GM19438 (cell line): Measurements from ENCODE around the gene SYNGR3.
A peak's percentile ranks its signal among the peaks of the same experiment; 100 is the strongest.
"Not testable (repeated sequence)": the region's sequence is repeated elsewhere in the genome, so short reads cannot be mapped to it uniquely, and the experiment has no call there.

ENCODE experiments used
- ATAC-seq: cut with Tn5 transposase; IDR thresholded peaks from one replicate; pipeline ENCODE4 v1.9.1; 2021; ENCODE audit warnings: low read depth; ENCODE audit not compliant: unreplicated experiment

The SYNGR3 gene

DNA sequence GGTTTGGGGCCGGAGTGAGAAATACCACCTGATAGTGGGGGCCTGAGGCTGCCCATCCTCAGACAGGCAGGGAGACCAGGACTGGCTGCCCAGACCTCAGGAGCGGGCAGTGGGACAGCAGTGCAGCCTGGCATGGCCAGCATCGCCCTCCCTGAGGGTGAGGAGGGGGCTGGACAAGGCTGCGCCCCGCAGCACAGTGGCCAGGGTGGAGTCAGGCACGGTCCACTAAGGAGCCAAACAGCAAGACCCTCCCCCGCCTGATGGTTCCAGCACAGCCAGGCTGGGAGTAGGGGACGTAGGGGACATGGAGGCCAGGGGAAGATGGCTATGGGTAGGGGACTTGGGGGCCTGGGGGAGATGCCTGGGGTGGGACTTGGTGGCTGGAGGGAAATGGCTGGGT is 16.5 kb downstream of the SYNGR3 start:
- no peak for ATAC-seq

DNA sequence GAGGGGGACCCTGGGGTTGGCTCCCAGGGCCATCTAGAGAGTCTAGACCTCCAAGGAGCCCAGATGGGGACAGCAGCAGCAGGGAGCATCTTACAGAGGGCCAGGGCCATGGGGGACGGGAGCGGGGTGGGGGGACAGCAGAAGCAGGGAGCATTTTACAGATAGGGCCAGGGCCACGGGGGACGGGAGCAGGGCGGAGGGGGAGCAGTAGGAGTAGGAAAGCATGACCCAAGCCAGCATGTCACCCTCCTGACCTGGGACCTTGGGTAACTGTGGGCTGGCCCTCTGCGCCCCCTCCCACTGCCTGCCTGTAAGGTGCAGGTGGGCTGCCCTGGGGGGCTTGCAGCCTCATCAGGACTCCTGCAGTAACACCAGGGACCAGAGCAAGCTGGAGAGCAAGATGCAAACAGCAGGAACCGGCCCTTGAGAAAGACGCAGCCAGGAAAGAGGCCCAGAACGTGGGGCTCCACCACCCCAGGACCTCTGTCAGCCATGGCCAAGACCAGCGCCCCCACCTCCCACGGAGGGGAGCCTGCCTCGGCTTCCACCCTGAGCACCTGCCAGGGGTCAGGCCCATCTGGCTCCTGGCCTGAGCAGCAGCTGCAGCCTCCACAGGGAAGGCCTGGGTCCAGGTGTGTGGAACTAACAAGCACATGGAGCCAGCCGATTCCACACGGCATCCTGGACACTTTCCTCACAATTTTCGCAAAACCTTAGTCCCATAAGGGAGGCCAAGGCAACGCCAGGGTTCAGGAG is 17.5 kb downstream of the SYNGR3 start:
- no peak for ATAC-seq

DNA sequence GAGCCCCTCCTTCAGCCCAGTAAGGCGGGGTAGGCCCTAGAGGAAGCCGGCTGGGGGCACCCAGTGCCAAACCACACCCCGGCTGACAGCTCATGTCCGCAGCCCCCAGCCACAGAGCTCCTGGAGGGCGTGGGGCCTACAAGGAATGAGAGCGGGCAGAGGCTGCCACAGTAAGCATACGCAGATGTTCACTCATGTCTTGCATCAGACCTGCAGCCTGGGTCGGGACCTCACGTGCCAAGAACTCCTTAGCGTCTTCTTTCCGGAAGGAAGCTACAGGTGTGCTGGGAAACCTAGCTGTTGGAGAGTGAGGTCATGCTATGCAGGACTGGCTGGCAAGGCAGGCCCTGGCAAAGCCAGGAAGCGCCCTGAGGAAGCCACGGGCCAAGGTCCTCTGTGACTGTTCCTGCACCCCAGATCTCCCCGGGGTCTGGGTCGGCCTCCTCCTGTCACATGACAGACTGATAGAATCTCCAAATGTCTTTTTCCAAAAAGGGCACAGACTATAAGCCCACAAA is 18.3 kb downstream of the SYNGR3 start:
- no peak for ATAC-seq

DNA sequence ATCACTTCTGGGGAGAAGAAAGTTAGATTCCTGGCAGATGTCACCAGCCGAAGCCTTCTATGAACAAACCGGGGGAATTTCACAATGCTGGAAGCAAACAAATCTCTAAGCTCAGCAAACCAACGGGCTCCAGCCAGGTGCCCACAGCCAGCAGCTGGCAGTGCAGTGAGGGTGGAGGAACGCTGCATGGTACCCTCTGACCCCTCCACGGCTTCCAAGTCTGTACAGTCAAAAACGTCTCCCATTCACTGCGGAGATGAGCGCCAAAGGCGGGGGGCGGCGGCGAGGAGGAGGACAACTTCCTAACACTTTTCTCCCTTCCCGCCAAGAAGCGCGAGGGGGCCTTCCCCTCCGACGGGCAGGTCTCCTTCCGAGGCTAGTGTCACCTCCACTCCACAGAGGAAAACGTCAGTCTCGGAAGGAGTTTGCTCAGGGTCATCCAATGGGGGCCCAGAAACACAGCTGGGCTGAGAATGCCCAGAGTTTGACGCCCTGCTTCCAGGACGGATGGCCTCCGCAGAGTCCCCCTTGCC is 18.9 kb downstream of the SYNGR3 start:
- ATAC-seq: no peak

DNA sequence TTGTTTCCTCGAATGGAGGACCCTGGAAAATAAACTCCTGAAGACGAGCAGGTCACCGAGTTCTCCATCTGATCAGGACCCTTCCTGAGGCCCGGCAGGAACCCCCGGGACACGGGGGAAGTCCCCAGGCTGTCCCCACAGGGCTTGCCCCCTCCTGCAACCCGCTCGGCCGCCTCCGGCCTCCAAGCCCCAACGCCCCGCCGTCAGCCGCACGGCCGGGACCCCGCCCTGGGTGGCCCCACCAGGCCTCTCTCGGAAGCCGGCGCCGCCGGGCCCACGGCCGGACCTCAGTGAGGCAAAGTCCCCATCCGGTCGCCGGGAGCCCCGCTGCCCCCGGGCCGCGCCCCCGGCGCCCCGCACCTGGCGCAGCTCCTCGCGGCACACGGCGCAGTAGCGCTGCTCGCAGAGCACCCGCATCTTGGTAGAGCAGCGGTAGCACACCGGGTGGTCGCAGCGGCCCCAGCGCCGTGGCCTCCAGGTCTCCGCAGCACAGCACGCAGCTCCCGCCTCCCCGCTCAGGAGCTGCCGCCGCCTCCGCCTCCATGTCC is 19.5 kb downstream of the SYNGR3 start:
- peak; percentile 26 for ATAC-seq

DNA sequence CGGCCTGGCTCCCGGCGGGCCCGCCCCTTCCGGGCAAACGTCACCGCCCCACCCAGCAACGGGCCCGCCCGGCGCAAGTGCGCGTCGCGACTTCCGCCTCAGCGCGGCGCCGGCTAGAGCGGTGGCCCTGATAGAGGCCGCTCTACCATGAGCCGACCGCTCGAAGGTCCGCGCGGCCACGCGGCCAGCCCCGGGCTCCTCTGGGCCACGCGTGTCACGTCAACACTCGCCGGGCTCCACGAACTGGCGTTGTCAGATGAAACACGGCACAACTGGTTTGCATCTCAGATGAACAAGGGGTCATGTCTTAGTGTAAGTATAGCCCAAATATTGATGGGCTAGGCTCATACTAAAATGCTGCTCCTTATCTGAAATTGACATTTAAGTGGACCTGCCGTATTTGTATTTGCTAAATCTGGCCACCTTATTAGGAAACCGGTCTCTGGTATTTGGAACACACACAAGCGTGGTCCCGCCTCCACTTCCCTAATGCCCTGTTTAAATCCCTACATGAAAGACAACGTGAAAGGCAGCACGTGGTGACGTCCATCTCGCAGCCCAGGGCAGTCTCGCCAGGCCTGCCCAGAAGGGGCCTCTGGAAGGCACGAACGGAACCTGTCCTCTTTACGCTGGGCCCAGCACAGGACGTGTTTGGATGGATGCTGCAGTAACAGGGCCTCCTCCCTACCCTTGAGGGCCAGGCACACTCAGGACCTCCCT is 20.2 kb downstream of the SYNGR3 start, which contains the start of gene ZNF598:
ZNF598 (minus strand) TSS at position 31 of the 720 bp plus-strand sequence.
- peak; percentile 66 for ATAC-seq

DNA sequence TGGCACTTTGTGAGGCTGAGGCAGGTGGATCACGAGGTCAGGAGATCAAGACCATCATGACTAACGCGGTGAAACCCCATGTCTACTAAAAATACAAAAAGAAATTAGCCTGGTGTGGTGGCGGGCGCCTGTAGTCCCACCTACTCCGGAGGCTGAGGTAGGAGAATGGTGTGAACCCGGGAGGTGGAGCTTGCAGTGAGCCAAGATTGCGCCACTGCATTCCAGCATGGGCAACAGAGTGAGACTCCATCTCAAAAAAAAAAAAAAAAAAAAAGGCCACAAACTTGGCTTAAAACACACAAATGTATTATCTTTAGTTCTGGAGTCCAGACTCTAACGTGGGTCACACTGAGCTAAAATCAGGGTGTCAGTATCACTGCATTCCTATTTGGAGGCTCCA is 22.0 kb downstream of the SYNGR3 start:
- ATAC-seq: not testable (repeated sequence)

DNA sequence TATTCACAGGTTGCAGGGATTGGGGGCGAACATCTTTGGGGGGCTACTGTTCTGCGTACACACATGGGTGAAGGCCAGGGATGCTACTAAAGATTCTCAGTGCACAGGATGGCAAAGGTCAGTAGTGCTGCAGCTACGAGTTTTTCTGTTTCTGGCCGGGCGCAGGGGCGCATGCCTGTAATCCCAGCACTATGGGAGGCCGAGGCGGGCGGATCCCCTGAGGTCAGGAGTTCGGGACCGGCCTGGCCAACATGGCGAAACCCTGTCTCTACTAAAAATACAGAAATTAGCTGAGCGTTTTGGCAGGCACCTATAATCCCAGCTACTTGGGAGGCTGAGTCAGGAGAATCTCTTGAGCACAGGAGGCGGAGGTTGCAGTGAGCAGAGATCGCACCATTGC is 23.8 kb downstream of the SYNGR3 start:
- no peak for ATAC-seq

DNA sequence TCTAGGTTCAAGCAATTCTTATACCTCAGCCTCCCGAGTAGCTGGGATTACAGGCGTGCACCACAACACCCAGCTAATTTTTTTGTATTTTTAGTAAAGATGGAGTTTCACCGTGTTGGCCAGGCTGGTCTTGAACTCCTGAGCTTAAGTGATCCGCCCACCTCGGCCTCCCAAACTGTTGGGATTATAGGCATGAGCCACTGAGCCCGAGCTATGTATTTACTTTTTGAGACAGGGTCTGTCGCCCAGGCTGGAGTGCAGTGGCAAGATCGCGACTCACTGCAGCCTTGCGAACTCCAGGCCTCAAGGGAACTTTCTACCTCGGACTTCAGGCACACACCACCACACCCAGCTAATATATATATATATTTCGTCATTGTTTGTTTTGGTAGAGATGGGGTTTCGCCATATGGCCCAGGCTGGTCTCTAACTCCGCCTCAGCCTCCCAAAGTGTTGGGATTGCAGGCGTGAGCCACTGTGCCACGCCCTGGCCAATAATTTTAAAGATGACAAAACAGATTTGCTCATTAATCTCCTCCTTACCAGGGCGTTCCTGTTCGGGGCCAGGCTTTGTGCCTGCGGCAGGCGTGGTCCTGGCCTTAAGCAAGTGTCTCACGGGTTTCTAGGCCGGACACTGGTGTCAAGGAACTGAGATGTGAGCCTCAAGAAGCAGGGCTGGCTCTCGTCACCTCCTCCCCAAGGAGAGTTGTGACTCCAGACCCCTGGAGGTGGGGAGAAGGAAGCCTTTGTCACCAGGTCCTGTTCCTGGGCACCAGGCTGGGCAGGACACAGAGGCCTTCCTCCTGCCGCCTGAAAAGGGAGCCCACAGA is 25.6 kb downstream of the SYNGR3 start:
- no peak for ATAC-seq

DNA sequence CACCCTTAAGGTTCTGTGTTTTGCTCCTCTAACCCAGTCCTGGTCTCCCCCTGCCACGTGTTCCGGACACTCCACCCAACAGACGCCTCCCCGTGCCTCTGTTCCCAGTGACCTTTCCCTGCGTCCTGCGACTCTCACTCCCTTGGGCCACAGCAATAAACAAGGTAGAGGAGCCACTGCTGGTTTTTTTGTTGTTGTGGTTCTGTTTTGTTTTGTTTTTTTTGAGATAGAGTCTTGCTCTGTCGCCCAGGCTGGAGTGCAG is 26.1 kb downstream of the SYNGR3 start:
- ATAC-seq: no peak

DNA sequence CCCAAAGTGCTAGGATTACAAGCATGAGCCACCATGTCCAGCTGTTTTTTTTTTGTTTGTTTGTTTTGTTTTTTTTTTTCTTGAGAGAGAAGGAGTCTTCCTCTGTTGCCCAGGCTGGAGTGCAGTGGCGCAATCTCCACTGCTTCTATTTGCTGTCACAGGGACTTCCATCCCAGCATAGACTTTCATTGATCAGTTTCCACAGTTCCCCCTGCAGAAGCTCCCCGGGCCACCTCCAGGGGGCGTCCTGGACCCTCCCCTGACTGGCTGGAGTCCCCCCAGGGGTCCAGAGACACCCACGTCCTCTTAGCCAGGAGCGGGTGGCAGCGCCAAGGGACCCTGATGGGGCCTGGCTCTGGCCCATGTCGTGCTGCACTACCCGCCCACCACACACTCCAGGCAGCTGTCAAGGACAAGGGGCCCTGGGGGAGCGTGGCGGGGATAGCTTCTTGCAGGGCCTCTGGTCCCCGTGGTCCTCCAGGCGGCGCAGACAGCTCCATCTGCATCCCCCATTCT is 26.7 kb downstream of the SYNGR3 start:
- ATAC-seq: no peak

DNA sequence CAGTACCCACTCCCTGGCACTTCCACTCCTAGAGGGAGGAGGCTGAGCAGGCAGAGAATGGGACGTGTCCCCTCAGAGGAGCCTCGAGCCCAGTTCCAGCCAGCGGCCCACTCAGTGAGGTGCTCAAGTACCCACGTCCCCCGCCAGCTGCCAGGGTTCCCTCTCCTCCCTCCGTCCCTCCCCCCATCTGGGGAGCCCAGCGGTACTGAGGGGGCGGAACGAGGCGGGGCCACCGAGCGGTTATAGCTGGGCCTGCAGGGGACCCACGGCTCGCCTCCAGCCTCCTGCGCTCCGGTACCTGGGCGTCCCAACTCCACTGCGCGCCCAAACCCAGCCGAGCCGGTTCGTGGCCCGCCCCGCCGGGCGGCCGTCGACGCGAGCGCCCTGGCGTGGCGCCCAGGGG is 29.7 kb downstream of the SYNGR3 start, which contains the start of gene NPW:
NPW (plus strand) TSS at position 268 of the 403 bp plus-strand sequence.
- no peak for ATAC-seq

DNA sequence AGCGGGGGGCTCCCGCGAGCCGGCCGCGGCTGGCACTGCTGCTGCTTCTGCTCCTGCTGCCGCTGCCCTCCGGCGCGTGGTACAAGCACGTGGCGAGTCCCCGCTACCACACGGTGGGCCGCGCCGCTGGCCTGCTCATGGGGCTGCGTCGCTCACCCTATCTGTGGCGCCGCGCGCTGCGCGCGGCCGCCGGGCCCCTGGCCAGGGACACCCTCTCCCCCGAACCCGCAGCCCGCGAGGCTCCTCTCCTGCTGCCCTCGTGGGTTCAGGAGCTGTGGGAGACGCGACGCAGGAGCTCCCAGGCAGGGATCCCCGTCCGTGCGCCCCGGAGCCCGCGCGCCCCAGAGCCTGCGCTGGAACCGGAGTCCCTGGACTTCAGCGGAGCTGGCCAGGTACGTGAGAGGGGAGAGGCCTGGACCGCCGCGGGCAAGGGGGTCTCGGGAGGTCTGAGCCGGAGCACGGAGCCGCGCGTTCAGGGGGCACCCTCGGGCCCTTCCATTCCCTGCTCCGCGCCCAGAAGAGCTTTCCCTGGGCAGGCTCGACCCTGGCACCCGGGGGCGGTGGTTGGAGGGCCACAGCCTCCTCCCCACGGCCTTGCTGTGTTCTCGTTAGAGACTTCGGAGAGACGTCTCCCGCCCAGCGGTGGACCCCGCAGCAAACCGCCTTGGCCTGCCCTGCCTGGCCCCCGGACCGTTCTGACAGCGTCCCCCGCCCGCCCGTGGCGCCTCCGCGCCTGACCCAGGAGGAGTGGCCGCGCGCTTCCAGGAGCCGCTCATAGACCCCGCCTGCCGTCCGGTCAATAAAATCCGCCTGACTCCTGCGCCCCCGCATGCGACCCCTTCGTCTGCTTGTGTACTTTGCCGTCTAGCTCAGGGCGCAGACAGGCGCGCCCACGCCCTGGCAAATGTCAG is 30.4 kb downstream of the SYNGR3 start:
- no peak for ATAC-seq

DNA sequence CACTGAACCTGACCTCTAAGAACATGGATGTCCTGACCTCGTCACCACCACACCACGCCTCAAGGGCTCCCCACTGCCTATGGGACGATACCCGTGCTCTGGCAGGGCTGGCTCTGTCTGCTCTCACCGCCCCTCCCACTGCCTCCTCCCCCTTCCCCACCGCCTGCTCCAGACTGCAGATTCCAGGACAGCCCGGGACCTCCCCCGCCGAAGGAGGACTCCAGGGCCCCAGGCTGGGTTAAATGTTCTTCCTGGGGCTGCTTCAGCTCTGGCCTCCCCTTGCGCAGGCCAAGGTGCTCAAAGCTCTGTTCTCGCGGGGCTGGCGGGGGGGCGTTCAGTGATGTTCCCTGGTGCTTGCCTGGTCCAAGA is 32.9 kb downstream of the SYNGR3 start:
- no peak for ATAC-seq

DNA sequence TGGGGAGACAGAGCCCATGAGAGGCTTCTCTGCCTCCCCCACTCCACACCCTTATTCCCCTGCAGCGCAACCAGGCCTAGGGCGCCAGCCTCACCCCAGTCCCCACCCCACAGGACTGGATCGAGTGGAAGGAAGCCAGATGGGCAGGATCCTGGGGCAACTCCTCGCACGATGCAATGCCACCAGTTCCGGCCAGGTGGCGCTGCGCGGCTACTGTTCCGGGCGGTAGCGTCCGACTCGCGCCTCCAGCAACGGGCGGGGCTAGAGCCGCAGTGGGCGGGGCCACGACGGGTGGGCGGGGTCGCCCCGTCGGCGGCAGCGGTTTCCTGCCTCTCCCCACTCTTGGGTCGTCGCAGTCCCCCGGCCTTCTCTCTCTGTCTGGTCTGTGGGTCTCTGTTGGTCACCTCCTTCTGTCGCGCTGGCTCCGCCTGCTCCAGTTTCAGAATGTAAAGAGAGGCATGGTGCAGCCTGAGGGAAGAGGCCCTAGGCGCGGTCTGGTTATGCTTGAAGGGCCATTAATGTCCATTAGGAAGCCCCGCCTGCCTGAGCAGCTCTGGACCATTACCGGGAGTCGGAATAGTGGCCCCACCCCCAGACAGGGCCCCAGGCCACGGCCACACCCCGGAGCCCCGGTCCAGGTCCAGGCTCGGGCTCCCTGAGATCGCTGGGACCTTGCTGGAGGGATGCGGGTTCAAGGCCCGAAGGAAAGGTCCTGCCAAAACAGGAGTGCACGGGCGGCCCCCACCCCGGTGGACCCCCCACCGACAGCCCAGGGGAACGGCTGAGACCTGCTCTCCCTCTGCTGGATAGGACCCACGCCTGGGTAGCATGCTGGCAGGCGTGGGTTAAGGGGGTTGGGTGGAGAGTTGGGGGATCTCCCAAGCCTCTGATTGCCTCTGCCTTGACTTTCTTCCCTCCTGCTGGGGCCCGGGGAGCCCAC is 33.6 kb downstream of the SYNGR3 start:
- no peak for ATAC-seq

DNA sequence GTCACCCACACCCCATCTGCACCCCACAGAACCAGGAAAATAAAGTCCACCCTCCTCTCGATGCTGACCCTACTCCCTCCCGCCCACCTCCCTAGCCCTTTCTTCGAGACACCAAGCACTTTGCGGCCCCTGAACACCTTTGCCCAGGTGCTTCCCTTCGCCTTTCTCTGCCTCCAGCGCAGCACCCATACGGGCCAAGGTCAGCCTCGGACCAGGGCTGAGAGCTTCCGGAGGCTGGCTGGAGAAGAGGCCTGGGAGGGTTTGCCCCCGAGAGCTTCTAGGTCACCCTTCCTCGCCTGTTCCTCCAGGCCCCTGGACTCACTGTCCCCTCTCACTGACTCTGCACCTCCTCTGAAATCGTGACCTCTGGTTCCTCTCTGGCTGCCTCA is 34.3 kb downstream of the SYNGR3 start:
- no peak for ATAC-seq

DNA sequence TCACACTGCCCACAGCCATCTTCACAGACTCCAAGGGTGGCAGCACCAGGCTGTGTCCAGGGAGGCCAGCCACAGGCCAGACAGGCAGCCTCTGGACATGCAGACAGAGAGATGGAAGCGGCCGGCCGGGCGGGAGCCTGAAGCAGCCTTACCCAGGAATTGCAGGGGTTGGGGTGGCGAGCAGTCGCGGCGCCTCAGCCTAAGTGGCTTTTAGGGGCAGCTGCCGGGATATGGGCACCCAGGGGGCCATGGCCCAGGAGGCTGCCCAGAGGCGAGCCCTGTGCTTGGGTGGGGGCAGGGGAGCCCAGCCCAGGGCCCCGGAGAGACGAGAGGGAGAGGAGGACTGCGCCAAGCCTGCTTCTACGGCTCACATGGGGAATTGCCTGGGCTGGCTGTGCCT is 35.5 kb downstream of the SYNGR3 start:
- no peak for ATAC-seq

DNA sequence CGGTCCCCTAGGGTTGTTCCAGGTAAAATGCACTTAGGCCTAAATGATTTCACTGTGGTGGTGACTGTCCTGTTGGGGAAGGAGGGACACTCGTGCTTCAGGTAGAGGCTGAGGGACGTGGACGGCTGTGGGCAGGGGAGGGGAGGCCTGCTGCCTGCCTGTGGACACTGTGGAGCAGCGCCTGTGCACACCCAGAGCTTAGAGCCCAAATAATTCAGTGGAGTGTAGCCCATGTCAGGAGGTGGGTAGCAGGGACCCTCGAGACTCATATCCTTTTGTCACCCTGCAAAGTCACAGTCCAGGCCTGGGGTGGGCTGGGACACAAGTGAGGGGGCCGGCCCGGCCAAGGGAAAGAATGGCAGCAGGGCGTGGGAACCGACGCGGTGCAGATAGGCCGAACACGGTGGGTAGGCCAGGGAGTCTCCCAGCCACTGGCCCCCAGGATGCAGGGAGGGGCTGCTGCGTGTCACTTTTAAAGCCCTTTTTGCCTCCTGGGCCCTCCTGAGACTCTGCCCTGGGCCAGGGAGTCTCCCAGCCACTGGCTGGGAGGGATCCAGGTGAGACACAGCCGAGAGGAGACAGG is 36.2 kb downstream of the SYNGR3 start:
- ATAC-seq: no peak
